Mesothelial cell of epicardium (in vitro differentiated cells): ENCODE data around the gene CRISP2. TPM values are rescaled to one million over a fixed set of nuclear protein-coding genes. Genes with fewer than 3 reads are reported as not detected.
A peak's percentile ranks its signal among the peaks of the same experiment; 100 is the strongest.

Experiments
- DNase-seq, 2 experiments: peaks; one replicate each; pipeline ENCODE4 v3.0.0; 2021; ENCODE audit warnings: low spot score in 2 of 2; ENCODE audit not compliant: unreplicated experiment in 2 of 2
- H3K27ac Mint-ChIP-seq: 2 replicates; pipeline ENCODE4 v1.8.0; 2021; ENCODE audit warnings: mixed read lengths
- H3K27me3 Mint-ChIP-seq: 2 replicates; pipeline ENCODE4 v1.8.0; 2021; ENCODE audit warnings: low read depth, mixed read lengths
- H3K36me3 Mint-ChIP-seq: 2 replicates; pipeline ENCODE4 v1.8.0; 2021; ENCODE audit warnings: mixed read lengths
- H3K4me1 Mint-ChIP-seq: 2 replicates; pipeline ENCODE4 v1.8.0; 2021; ENCODE audit warnings: mixed read lengths
- H3K4me3 Mint-ChIP-seq: 2 replicates; pipeline ENCODE4 v1.8.0; 2021; ENCODE audit warnings: mild to moderate bottlenecking, moderate library complexity, mixed read lengths
- H3K9me3 Mint-ChIP-seq: 2 replicates; pipeline ENCODE4 v1.8.0; 2021; ENCODE audit warnings: mixed read lengths
- CTCF ChIP-seq: fragments of 200-600 bp; sonication (generic); IDR thresholded peaks from one replicate; pipeline ENCODE4 v1.5.0; 2021; ENCODE audit warnings: antibody characterized with exemption; ENCODE audit not compliant: unreplicated experiment
- total RNA-seq: library from RNA; stranded (reverse); gene quantifications from 3 replicates; pipeline ENCODE4 v1.2.1, GENCODE V29; 2021

Gene CRISP2
- total RNA-seq, 1 donor from 2014 or later = not detected

DNA sequence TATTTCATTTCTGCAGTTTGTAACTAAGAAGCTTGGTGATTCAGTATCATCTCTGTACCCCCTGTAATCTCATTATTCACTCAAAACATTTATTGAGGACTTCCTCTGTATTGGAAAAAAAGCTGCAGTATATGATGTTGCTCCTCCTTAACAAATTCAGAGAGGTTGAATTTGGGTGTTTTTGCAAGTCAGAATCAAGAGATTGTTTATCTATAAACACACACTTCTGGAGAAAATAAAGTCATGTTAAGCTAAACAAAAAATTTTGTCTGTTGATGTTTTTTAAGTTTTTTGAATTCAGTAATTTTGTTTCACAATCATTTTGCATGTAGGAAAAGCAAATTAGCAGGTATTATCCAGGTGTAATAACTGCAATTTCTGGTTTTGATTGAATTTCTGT, 65.3 kb downstream of the CRISP2 start:
- Mint-ChIP-seq H3K9me3 (peaks cover 6% of the 10 kb centered on the region), H3K36me3 (no peaks in the 10 kb centered on the region), H3K4me3 (no peak overlapping the region), H3K27me3 (no peaks in the 10 kb centered on the region), H3K27ac (no peak overlapping the region), H3K4me1 (peaks cover 36% of the 10 kb centered on the region)
- no peak for TF ChIP-seq CTCF
- no peak for DNase-seq

DNA sequence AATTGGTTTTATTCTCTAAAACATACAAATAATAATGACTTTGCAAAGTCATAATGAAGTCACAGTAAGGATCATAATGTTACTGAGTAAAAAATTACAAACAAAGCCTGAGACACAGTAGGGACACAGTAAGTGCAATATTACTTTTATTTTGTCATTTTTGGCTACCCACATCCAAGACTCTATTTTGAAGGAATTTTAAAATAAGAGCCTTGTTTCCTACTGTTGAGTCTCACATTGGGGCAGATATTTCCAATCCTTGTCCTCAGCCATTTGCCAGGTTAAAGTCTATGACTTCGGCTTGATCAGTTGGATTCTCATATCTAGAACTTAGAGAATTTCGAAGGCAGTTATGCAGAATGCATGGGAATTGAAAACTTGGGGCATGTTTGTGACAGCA, 65.9 kb downstream of the CRISP2 start:
- Mint-ChIP-seq H3K9me3 (peaks cover 6% of the 10 kb centered on the region), H3K27me3 (no peaks in the 10 kb centered on the region), H3K27ac (no peak overlapping the region), H3K36me3 (no peaks in the 10 kb centered on the region), H3K4me1 (peaks cover 31% of the 10 kb centered on the region), H3K4me3 (no peak overlapping the region)
- no peak for TF ChIP-seq CTCF
- DNase-seq = no peak

DNA sequence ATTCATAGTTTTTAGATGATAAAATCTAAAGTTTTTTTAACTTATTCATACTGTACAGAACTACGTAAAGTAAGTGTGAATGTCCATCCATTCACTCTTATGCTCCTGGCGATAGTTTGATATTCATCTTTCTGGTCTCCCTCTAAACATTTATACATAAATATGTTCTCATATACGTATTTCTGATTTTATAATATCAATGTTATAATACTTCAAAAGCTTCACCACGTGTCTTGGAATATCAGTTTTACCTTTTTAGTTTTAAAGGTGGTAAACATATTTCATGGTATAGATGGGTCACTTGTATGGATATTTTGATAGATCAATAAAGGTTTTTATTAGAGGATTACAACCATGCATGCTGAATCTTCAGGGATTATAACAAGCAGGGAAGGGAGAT, 66.4 kb downstream of the CRISP2 start:
- peaks cover 27% of the 10 kb centered on the region for H3K4me1 Mint-ChIP-seq
- DNase-seq = no peak
- H3K27me3 Mint-ChIP-seq = no peaks in the 10 kb centered on the region
- H3K9me3 Mint-ChIP-seq = peaks cover 6% of the 10 kb centered on the region
- H3K36me3 Mint-ChIP-seq = no peaks in the 10 kb centered on the region
- H3K27ac Mint-ChIP-seq = no peak overlapping the region
- H3K4me3 Mint-ChIP-seq = no peak overlapping the region
- no peak for TF ChIP-seq CTCF

DNA sequence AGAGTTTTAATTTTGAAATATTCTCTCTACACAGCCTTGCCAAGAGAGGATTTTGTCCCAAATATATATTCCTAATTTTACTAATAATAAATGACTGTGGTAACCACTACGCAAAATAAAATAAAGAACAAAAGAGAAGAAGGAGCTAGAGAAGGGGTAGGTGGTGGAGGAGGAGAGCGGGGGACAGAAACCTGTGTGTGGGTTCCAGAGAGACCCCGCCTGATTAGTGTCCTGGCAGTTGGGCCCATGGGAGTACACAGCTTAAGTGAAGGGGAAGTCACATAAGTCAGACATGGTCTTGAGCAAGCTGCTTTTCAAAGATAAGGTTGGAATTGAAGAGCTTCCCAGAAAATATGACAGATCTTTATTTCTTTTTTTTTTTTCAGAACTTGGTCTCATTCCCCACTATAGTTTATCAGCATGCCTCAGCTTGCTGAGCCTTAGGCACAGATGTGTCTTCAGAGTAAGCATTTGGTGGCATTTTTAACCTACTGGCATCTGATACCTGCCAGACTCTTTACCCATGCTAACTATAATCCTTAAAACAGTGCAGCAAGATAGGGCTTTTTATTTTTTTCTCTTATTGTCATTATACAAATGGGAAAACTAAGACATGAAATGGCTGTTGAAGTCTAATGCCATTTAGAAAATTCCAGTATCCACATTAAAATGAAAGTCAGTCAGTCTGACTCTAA, 67.1 kb downstream of the CRISP2 start:
- peak overlapping the region; percentile 89 for H3K27ac Mint-ChIP-seq
- TF ChIP-seq CTCF = no peak
- no peaks in the 10 kb centered on the region for H3K36me3 Mint-ChIP-seq
- no peak for DNase-seq
- peaks cover 6% of the 10 kb centered on the region for H3K9me3 Mint-ChIP-seq
- no peak overlapping the region for H3K4me3 Mint-ChIP-seq
- peaks cover 22% of the 10 kb centered on the region for H3K4me1 Mint-ChIP-seq
- H3K27me3 Mint-ChIP-seq = no peaks in the 10 kb centered on the region

GRCh38 chr6:49645139-49645538, 68.2 kb downstream of the CRISP2 start:
- no peak for DNase-seq
- no peak for TF ChIP-seq CTCF
- Mint-ChIP-seq H3K27me3 (no peaks in the 10 kb centered on the region), H3K36me3 (no peaks in the 10 kb centered on the region), H3K4me1 (peaks cover 14% of the 10 kb centered on the region), H3K9me3 (peaks cover 6% of the 10 kb centered on the region), H3K27ac (no peak overlapping the region), H3K4me3 (no peak overlapping the region)

Other genes starting within 250 kb of the CRISP2 start
- gene GLYATL3, start 213.6 kb downstream of the CRISP2 start, total RNA-seq = not detected in 3 replicates
- 6.0 to 8.2 TPM (median 6.5 TPM) in 3 replicates for gene C6orf141, start 162.9 kb downstream of the CRISP2 start, total RNA-seq
- gene RHAG, start 76.7 kb downstream of the CRISP2 start, total RNA-seq = not detected in 3 replicates
- 0.66 to 1.2 TPM (median 0.85 TPM) in 3 replicates for gene CRISP3, start 30.8 kb upstream of the CRISP2 start, total RNA-seq
- gene PGK2, start 73.7 kb upstream of the CRISP2 start, total RNA-seq = not detected in 3 replicates
- gene CRISP1, start 153.0 kb upstream of the CRISP2 start, total RNA-seq = not detected in 3 replicates